GM12891 (cell line): ENCODE data around the gene GRPEL2.

Experiments
- PAX5 ChIP-seq: IDR thresholded peaks from 2 replicates; pipeline ENCODE4 v1.6.1; 2011; ENCODE audit warnings: low read length, moderate library complexity, mild to moderate bottlenecking; ENCODE audit not compliant: insufficient read depth, severe bottlenecking
- POLR2A ChIP-seq: IDR thresholded peaks from 2 replicates; pipeline ENCODE4 v1.6.1; 2011; ENCODE audit warnings: low read depth, low read length, control low read depth
- POLR2AphosphoS5 ChIP-seq: IDR thresholded peaks from 2 replicates; pipeline ENCODE4 v1.6.1; 2011; ENCODE audit warnings: low read depth, low read length, control low read depth
- POU2F2 ChIP-seq: IDR thresholded peaks from 2 replicates; pipeline ENCODE4 v1.6.1; 2011; ENCODE audit warnings: low read depth, mild to moderate bottlenecking, control low read depth, low read length, moderate library complexity
- SPI1 ChIP-seq: IDR thresholded peaks from 2 replicates; pipeline ENCODE4 v1.6.1; 2011; ENCODE audit warnings: low read depth, low read length, control low read depth
- TAF1 ChIP-seq: IDR thresholded peaks from 2 replicates; pipeline ENCODE4 v1.6.1; 2011; ENCODE audit warnings: low read depth, low read length, control low read depth

DNA sequence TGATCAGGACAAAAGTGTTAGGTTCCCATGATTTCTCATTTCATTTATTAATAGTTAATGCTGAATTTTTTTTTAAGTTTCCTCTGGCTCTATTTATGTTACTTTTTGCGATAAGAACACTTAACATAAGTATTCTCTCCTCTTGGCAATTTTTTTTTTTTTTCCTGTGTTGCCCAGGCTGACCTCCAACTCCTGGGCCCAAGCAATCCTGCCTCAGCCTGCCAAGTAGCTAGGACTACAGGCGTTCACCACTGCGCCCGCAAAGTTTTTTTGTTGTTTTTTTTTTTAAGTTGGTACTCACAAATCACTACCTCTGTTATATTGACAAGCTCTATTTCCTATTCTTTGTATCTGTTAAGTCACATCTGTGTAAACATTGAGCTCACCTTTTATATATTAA is 6.9 kb downstream of the GRPEL2 start:
- TF ChIP-seq POLR2AphosphoS5 = no peak
- TF ChIP-seq POLR2A = no peak
- no peak for TF ChIP-seq TAF1
- TF ChIP-seq POU2F2 = no peak
- TF ChIP-seq PAX5 = no peak
- TF ChIP-seq SPI1 = no peak
